PC-3 (cell line): ENCODE measurements around the gene FOXI1. TPM values are rescaled to one million over a fixed set of nuclear protein-coding genes. Genes with fewer than 3 reads are reported as not detected.

Experiments
- ATAC-seq: fragments of 200-7000 bp; cut with Tn5 transposase; 2 replicates; pipeline ENCODE4 v1.9.1; 2020; ENCODE audit warnings: mild to moderate bottlenecking, moderate library complexity
- BruUV-seq: library from RNA; stranded (reverse); fragments of 400-500 nt; replicated peaks from 2 replicates; lab custom pipeline; 2021; lab: Mats Ljungman, UMichigan
- CTCF ChIA-PET: fragments of 300-600 bp; sonication (Branson Sonifier 250); formaldehyde crosslinking; loops from one replicate; lab custom pipeline; 2022; ENCODE audit warnings: antibody characterized with exemption; lab: Charles Lee
- POLR2A ChIA-PET: fragments of 300-600 bp; sonication (Branson Sonifier 250); formaldehyde crosslinking; loops from one replicate; lab custom pipeline; 2022; ENCODE audit warnings: antibody characterized with exemption; ENCODE audit not compliant: unreplicated experiment; lab: Charles Lee
- DNase-seq: peaks from one replicate; pipeline ENCODE4 v3.0.0-alpha.2; 2015
- H2AFZ ChIP-seq: fragments of 300-600 bp; sonication (generic); 2 replicates; pipeline ENCODE4 v1.6.0; 2016; ENCODE audit warnings: antibody characterized with exemption, low read length
- H3F3A ChIP-seq: fragments of 300-600 bp; sonication (generic); one replicate; pipeline ENCODE4 v1.6.0; 2017; ENCODE audit warnings: antibody characterized with exemption, low read length, control low read depth, mild to moderate bottlenecking; ENCODE audit not compliant: unreplicated experiment
- H3K27ac ChIP-seq: fragments of 300-600 bp; sonication (generic); 2 replicates; pipeline ENCODE4 v1.5.1; 2016; ENCODE audit warnings: mild to moderate bottlenecking, low read length
- H3K27me3 ChIP-seq: fragments of 300-600 bp; sonication (generic); 2 replicates; pipeline ENCODE4 v1.6.1; 2016; ENCODE audit warnings: low read length, mixed read lengths
- H3K36me3 ChIP-seq: fragments of 300-600 bp; sonication (generic); 2 replicates; pipeline ENCODE4 v1.6.1; 2016; ENCODE audit warnings: low read depth, mixed run types, low read length, mixed read lengths
- H3K4me1 ChIP-seq: fragments of 300-600 bp; sonication (generic); 2 replicates; pipeline ENCODE4 v1.5.1; 2016; ENCODE audit warnings: low read length; ENCODE audit not compliant: insufficient read depth
- H3K4me2 ChIP-seq: fragments of 300-600 bp; sonication (generic); 2 replicates; pipeline ENCODE4 v1.6.0; 2016; ENCODE audit warnings: low read length
- H3K4me3 ChIP-seq: fragments of 300-600 bp; sonication (generic); 2 replicates; pipeline ENCODE4 v1.5.1; 2016; ENCODE audit warnings: mild to moderate bottlenecking, low read length, mixed read lengths
- H3K79me2 ChIP-seq: fragments of 300-600 bp; sonication (generic); 2 replicates; pipeline ENCODE4 v1.6.1; 2017; ENCODE audit warnings: low read length, mixed read lengths
- H3K9ac ChIP-seq: fragments of 300-600 bp; sonication (generic); 2 replicates; pipeline ENCODE4 v1.6.0; 2016; ENCODE audit warnings: mild to moderate bottlenecking, low read length
- H3K9me2 ChIP-seq: fragments of 300-600 bp; sonication (generic); replicated peaks from 2 replicates; pipeline ENCODE4 v1.6.1; 2016; ENCODE audit warnings: mixed run types, low read length, mixed read lengths
- H3K9me3 ChIP-seq: fragments of 300-600 bp; sonication (generic); 2 replicates; pipeline ENCODE4 v1.6.1; 2016; ENCODE audit warnings: low read length, mixed read lengths
- H4K20me1 ChIP-seq: fragments of 300-600 bp; sonication (generic); 2 replicates; pipeline ENCODE4 v1.6.1; 2016; ENCODE audit warnings: low read length, mixed read lengths
- EZH2 ChIP-seq: fragments of 300-600 bp; sonication (generic); IDR thresholded peaks from one replicate; pipeline ENCODE4 v1.6.1; 2017; ENCODE audit warnings: antibody characterized with exemption, mild to moderate bottlenecking, low read length; ENCODE audit not compliant: unreplicated experiment
- EZH2phosphoT487 ChIP-seq: fragments of 300-600 bp; sonication (generic); IDR thresholded peaks from 2 replicates; pipeline ENCODE4 v1.6.1; 2018; ENCODE audit warnings: mild to moderate bottlenecking, antibody characterized with exemption, low read length, borderline replicate concordance
- intact Hi-C: fragments of 100-400 bp; cut with micrococcal nuclease; formaldehyde crosslinking; loops from 2 replicates; pipeline ENCODE4 v1.9.0; 2023
- total RNA-seq: library from RNA; depleted of rRNA; stranded (reverse); fragments of >200 nt; gene quantifications from 2 replicates; pipeline ENCODE4 v1.2.3, GENCODE V29; 2014
- TF ChIP-seq, protein P1 (sequence below): fragments of 300-600 bp; sonication (generic); conservative IDR thresholded peaks from 2 replicates; pipeline ENCODE4 v1.5.1; 2017; ENCODE audit warnings: antibody characterized with exemption, low read depth, mild to moderate bottlenecking, low read length

FOXI1 gene
- total RNA-seq, 1 experiment from 2014 or later = not detected

DNA sequence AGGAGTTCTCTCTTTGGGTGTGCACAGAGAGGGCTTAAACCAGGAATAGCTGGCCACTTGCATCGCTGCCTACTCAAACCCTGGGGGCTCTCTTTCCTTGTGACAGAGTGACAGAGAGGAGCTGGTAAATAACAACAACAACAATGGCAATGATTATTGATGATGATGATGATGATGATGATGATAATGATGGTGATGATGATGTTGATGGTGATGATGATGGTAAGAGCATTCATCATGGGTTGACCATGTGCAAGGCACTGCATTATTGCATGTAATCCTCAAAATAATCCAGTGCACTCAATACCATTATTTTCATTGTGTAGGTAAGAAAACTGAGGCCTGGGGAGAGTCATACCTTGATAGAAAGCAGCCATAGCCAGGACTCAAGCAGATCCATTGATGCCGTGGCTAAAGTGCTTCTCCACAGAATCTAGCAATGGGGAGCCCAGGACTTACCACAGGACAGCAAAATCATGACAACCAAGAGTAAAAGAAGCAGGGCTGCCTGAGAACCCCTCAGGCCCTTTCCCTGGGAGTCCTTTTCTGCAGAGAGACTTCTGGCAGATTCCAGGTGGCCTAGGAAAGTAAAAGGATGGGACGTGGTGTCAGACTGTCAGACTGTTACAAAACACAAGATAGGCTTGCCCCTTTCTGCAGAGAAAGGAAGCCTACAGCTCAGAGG is 4.8 kb downstream of the FOXI1 start:
- Histone ChIP-seq H2AFZ (no peak overlapping the region), H3K4me2 (no peak overlapping the region), H3K4me1 (peaks cover 3% of the 10 kb centered on the region; the same call in 1 of the 2 replicates), H3K9me3 (no peaks in the 10 kb centered on the region), H3K9ac (no peak overlapping the region), H3K79me2 (no peaks in the 10 kb centered on the region), H3K27ac (no peak overlapping the region), H3K27me3 (no peaks in the 10 kb centered on the region), H3K36me3 (no peaks in the 10 kb centered on the region), H3K4me3 (no peak overlapping the region), H3F3A (no peaks in the 10 kb centered on the region), H4K20me1 (no peaks in the 10 kb centered on the region), H3K9me2 (no peaks in the 10 kb centered on the region)
- ATAC-seq (no peak), DNase-seq (no peak)
- POLR2A ChIA-PET = no interaction called here
- CTCF ChIA-PET = no interaction called here
- BruUV-seq = no TSS peak
- TF ChIP-seq, protein P1, sequence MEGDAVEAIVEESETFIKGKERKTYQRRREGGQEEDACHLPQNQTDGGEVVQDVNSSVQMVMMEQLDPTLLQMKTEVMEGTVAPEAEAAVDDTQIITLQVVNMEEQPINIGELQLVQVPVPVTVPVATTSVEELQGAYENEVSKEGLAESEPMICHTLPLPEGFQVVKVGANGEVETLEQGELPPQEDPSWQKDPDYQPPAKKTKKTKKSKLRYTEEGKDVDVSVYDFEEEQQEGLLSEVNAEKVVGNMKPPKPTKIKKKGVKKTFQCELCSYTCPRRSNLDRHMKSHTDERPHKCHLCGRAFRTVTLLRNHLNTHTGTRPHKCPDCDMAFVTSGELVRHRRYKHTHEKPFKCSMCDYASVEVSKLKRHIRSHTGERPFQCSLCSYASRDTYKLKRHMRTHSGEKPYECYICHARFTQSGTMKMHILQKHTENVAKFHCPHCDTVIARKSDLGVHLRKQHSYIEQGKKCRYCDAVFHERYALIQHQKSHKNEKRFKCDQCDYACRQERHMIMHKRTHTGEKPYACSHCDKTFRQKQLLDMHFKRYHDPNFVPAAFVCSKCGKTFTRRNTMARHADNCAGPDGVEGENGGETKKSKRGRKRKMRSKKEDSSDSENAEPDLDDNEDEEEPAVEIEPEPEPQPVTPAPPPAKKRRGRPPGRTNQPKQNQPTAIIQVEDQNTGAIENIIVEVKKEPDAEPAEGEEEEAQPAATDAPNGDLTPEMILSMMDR = no peak
- TF ChIP-seq EZH2phosphoT487 = no peak
- no peak for TF ChIP-seq EZH2
- intact Hi-C loops = no loop called here

DNA sequence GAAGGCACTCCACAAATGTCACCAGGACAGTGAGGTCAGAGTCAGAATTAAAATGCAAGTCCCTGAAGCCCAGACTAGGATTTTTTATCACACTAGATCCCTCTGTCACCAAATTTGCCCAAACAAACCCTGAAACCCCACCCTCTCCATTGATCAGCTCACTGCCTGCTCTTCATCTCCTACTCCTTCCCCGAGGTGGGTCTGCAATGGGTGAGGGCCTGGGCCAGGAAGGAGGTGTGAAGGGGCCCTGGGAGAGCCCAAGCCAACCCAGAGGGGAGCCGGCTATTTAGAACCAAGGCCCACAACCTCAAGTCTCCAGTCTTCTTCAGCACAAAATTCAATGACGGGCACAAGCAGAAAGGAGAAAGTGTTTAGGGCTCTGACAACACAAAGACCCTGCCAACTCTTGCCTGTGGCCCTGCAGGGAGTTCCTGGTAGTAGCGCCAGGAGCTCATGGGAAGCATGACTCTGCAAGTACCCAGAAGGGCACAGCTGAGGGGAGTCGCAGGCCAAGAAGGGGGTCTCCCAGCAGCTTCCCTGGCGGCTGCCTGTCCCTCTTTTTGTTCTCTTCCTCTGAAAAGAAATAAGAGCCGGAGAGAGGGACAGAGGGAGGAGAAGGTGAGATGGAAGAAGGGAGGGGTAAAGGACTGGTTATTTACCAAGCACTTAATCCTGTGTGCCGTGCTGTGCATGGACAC is 5.5 kb downstream of the FOXI1 start:
- intact Hi-C loops = no loop called here
- ChIA-PET POLR2A (no interaction called here), CTCF (no interaction called here)
- no peak for ATAC-seq
- Histone ChIP-seq H2AFZ (no peak overlapping the region), H3K9ac (no peak overlapping the region; the same call in 1 of the 2 replicates), H3K4me2 (no peak overlapping the region), H3K79me2 (no peaks in the 10 kb centered on the region), H3K4me3 (no peak overlapping the region), H3F3A (no peaks in the 10 kb centered on the region), H3K36me3 (no peaks in the 10 kb centered on the region), H3K9me3 (no peaks in the 10 kb centered on the region), H3K9me2 (no peaks in the 10 kb centered on the region), H4K20me1 (no peaks in the 10 kb centered on the region), H3K4me1 (peaks cover 3% of the 10 kb centered on the region; the same call in 1 of the 2 replicates), H3K27me3 (no peaks in the 10 kb centered on the region), H3K27ac (no peak overlapping the region)
- no TSS peak for BruUV-seq
- no peak for DNase-seq
- TF ChIP-seq EZH2 (no peak), EZH2phosphoT487 (no peak)
- TF ChIP-seq, protein P1 = no peak
